Measurements from ENCODE around the gene CMTM7.
"Not testable (repeated sequence)": the region's sequence is repeated elsewhere in the genome, so short reads cannot be mapped to it uniquely, and the experiment has no call there.

The CMTM7 gene

DNA sequence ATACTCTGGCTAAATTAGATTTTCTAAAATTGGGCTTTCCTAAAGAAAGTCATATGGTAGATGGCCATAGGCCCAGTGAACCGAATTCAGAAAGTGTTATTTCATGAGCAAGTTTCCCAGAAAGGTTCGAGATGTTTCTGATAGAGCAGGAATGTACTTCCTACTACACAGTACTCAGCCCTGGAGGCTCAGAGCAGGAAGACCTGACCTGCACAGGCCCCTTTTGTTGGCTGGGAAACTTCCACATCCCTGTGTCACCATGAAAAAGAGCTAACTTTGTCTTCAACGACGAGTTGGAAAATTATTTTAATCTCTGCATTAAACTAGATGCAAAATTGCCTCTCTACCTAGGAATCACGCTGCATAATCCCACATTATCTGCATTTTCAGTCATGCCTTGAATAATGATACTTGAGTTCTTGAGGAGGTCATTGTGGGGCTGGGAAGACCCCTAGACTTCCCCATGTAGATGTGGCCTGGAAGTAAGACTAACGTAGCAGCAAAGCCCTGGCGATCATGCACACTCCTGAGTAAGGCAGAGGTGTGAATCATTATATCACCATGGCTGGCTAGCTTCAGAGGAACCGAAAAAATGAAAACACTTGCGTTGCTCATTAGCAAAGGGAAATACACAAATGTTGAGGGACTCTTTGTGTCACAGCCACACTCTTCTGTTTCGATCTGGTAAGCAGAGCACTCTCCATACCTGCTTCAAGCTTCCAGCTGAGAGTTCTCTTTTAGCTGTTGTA is 47.1 kb downstream of the CMTM7 start:
- no peak for DNase-seq

DNA sequence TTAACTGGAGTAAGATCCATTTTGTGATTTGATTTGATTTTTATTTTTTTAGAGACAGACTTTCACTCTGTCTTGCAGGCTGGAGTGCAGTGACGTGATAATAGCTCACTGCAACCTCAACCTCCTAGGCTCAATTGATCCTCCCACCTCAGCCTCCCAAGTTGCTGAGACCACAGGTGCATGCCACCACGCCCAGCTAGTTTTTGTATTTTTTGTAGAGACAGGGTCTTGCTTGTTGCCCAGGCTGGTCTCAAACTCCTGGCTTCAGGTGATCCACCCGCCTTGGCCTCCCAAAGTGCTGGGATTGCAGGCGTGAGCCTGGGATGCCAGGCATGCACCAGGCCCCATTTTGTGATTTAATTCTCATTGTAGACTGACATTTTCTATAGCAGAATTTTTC is 47.8 kb downstream of the CMTM7 start:
- DNase-seq, result not testable (repeated sequence)

DNA sequence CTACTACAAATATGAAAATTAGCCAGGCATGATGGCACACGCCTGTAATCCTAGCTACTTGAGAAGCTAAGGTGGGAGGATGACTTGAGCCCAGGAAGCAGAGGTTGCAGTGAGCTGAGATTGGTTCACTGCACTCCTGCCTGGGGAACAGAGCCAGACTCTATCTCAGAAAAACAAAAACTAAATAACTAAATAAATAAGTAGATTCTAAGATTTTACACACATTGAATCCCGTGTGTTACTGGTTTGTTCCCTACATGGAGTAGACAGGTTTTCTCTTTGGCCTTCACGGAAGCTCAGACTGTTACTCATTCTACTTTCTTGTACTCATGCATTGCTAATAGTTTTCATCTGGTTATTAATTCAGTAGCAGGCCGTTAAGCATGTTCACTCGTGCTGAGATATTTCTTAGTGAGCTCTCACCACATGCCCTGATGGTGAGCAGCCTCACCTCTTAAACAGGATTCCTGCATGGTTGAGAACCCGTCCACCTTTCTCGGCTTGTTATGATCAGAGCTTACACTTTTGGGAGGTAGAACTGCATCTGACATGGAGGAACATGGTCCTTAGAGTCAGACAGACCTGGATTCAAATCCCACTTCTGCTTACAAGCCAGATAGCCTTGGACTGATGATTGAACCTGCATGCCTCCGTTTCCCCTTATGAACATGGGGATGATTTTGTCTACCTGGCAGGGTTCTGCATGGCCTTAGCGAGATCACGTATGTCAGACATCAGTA is 49.1 kb downstream of the CMTM7 start:
- no peak for DNase-seq

DNA sequence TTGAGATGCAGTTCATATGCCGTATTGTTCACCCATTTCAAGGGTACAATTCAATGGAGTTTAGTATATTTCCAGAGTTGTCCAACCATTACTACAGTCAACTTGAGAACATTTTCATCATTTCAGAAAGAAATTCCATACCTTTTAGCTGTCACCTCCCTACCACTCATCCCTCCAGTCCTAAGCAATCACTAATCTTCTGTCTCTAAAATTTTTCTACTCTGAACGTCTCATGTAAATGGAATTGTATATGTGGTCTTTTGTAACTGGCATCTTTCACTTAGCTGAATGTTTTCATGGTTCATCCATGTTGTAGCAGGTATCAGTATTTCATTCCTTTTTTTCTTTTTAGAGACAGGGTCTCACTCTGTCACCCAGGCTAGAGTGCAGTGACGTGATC is 51.1 kb downstream of the CMTM7 start:
- no peak for DNase-seq

DNA sequence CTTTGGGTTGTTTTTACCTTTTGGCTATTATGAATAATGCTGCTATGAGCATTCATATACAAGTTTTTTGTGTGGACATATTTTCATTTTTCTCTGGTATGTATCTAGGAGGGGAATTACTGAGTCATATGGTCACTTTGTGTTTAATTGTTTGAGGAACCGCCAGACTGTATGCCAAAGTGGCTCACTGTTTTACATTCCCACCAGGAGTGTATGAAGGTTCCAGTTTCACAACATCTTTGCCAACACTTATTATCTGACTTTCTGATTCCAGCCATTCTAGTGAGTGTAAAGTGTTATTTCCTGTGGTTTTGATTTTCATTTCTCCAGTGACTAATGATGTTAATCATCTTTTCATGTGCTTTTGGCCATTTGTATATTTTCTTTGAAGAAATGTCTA is 51.8 kb downstream of the CMTM7 start:
- DNase-seq, result no peak

DNA sequence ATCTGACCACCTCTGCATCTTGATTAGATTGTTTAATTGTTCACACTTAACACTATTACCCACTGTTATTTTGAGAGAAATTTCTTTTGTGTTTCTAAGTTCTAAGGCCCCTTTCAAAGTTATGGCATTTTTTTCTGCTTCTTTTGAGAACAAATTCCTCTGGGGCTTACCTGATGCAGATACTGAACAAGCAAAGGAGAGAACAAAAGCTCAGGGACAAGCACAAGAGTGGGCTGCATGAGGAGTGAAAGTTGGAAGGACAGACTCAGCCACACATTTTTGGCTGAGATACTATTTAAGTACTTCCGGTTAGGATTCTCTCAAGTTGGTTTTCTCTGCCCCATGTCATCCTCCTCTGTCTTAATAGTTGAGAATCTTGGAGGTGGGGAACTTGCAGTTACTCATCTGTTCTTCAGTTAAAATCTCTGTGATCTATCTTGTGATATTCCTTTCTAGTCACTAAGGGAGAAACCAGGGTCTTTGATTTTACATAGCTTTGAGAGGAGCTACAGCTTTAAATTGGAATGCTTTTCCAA is 56.3 kb downstream of the CMTM7 start:
- DNase-seq, result no peak

DNA sequence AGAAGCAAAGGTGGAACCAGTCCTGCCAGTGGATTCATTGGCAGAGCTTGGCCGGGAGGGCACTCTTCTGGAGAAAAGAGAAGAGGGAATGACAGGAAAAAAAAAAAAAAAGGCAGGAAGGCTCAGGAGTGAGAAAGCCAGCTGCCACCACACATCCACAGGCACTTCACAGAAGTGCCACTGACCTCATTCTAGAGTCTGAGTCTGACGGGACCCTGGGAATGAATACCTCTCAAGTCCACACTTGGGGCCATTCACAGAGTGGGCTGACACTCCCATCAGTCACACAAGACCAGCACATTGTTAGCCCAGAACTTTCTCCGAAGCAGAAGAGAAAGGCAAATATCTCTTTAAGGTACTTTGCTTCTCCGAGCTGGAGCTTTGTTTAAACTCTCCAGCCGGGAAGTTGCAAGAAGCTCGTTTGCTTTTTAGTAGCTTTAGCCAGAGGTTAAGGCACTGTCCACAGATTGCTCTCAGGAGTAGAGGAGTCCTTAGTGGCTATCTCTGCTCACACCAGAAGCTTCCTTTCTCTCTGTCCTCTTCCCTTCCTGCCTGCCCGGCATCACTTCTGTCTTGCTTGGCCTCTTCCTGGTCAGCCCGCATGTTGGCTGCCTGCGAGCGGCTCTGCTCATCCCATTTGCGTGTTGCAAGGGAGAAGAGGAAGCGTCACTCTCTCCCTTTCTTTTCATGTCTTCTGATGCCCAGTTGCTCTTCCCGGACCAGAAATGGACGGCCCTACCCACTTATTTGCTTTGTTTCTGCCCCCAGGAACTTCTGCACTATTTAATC is 57.2 kb downstream of the CMTM7 start:
- DNase-seq, result peak; percentile 54

DNA sequence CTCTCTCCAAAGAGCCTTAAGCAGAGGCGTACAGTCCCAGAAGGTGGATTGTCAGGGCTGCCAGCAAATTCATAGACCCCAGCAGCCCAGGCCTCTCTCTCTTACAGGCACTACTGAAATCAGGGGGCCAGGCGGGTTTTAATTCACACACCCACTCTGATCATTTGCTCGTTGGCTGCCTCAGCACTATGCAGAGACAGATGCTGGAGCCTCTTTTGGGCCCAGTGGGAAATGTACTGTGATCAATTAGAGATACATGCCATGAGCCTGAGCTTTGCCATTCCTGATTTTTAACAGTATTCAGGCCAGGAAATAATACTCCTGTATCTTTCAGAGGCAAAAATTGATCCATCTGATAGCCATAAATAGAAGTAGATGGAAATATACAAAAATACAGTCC is 58.0 kb downstream of the CMTM7 start:
- DNase-seq, result no peak

DNA sequence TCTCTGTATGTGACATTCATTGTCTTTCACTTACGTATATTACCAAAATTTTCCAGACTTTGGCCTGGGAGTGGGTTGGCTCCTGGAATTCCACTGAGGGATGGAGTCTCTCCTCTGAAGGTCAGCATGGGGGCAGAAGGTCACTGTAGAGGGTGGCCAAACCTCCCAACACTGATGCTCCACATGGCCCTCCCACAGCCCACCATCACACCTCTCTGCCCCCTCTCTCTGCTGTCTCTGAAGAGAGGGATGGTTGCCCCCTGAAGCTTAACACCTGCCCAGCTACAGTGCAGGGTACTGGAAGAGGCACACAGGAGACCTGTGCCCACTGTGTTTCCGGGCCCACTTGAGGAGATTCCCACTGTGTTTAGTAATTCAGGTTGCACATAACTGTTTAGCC is 58.8 kb downstream of the CMTM7 start:
- no peak for DNase-seq

DNA sequence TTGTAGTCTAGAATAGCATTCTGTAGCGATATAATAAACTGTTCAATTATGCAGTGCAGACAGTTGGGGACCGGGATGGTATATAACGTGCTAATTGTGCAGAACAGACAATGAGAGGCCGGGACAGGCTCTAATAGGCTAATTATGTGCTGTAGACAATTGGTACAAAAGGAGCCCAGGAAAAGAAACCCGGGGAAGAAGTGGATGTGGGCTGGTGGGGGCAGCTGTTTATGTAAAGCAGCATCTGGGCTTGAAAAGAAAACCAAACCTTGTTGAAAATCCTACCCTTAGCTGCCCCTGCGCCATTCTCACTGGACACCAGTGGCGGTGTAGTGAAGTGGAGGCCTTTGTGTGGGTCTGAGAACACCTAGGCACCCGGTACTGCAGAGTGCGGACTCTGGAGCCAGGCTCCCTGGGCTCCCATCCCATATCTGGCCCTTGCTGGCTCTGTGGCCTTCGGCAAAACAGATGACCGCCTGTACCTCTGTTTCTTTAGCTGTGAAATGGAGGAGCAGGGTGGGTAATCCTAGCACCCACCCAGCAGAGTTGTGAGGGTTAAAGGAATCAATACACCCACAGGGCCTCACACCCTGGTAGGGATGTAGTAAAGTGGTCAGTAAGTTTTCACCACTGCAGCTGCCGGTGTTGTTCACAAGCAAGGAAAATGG is 59.5 kb downstream of the CMTM7 start:
- DNase-seq, result peak; percentile 56

DNA sequence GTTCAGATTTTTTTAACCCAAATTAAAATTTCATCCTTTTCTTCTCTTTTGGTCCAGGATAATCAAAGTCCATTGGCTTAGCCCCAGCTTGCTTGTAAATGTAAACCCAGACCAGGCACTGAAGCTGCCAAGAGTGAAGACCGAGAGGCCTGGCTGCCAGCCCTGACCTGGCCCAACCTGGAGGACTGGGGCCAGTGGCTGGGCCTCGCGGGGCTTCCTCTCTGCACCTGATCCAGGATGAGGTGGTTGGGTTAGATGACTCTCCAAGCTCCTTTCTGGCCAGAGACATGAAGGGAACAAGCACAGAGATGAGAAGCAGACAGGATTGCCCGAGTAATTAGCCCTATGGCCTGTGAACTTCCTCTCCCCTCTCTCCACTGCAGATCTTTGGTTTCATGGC is 60.4 kb downstream of the CMTM7 start:
- no peak for DNase-seq

DNA sequence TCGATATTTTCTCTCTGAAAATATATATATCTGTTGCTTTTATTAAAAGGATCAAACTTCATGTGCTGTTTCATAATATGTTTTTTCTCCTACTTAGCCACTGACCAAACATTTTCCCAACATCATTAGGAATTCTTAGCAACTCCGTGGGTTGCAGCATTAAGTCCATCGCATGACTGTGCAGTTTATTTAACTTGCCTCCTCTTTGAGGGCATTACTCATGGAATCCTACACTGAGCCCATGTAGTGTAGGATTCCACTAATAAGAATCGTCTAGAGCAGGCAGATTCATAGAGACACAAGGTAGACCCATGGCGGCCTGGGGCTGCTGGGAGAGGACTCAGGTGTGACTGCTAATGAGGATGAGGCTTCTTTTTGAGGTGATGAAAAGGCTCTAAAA is 61.7 kb downstream of the CMTM7 start:
- DNase-seq, result no peak

DNA sequence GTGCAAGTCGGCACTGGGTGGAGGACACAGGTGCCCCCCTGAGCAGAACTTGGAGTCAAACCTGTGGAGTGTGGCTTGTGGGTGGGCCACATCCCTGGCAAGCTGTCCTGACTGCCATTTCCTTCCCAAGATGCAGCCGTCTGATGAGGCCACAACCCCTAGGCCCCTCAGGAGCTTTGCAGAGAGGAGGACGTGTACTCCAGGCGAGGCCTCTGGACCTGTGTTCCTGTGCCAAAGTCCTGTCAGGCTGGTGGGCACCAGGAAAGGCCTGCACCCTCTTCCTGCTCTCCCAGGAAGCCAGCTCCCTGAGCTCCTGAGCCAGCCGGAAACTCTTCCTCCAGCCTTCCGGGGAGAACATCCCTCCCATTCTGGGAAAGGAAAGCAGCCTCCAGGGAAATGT is 62.5 kb downstream of the CMTM7 start:
- no peak for DNase-seq

DNA sequence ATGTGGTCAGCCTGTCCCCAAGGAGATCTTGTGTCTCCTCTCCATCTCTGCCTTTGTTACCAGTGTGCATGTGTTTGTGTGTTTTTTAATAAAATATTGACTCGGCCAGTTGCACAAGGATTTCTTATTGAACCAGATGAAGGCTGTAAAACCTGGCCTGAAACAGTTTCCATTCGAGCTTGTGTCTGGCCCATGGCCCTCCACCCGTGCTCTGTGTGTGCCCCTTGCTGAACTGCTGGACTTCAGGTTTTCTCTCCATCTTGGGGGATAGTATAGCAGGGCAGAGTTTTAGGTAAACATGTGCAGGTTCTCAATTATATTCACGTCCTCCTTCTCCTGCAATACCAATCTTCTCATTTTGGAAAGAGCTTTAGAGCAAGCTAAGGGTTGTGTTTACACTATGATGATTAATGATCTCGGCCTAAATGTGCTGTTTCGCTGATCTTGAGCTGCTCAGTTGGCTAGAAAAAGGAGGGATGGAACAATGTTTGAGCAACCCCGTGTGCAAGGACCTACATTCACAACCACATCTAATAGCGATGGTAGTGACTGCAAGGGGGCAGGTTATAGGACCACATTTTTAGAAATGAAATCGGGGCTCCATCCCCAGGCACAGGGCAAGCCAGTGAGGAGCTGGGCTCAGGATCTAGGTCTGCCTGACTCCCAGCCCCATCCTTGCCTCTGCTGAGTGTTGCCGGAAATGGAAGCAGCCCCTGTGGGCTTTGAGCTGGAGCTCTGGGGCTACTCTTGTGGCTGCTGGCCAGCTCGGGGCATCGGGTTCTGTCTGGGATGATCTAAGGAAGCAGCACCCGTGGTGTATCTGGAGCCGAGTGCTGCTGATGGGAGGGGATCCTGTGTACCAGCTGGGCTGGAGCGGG is 63.3 kb downstream of the CMTM7 start:
- no peak for DNase-seq

DNA sequence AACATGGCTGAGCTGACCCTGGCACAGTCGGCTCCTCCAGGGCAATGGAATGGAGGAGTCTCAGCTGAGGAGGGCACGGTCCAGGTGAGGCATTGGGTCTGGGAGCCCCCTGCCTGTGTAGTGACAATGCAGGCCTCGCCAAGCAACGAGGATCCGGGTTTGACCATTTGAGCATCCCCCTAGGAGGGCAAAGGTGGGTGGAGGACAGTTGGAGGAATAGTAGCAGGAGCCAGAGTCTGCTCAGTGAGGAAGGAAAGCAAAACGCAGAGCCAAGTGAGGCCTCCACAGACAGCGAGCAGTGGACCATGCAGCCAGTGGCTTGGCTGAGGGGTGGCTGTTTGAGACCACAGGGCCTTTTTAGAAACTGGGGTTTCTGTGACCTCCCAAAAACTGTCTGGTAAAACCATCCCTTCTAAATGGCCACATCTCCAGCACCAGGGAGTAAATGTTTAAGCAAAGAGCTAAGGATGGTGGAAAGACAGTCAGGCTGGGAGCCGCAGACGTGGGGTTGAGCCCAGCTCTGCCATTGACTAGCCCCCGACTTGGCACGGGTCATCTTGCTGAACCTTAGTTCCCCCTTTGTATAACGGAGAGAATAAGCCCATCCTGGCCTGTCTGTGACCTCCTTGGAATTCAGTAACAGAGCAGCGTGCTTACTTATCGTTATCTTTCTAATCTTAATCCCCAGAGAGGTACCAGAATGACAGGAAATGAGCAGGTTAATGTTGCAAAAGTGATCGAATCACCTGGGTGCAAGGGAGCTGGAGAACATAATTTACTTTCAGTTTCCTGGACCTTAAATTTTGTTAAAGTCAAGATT is 64.2 kb downstream of the CMTM7 start:
- no peak for DNase-seq

DNA sequence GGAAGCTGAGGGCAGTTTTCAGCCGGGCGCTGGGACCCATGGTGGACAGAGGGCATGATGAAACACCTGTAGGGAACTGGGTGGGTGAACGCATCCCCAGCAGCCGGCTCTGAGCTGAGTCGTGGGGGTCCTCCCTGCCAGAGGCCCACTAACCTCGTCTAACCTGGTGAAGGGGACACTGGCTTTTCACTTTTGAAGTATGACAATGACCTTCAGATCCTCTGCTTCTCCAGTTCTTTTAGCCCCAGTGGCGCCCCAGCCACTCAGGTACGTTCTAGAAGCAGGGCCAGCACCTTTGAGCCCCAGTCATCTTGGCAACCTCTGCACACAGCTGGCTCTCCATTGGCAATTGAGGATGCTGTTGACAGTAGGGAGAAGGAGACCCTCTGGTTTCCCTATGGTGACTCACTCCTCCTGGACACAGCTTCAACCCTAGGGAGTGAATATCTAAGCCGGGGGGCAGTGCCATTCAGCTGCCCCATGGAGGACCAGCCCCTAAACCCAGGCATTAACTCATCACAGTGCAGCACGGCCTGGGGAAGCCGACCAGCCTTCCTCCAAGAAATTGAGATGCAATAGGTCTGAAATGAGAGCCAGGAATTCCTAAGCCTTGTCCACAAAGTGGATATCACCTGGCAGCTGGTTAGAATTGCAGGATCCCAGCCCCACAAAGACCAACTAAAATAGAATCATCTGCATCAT is 64.9 kb downstream of the CMTM7 start:
- DNase-seq, result no peak

DNA sequence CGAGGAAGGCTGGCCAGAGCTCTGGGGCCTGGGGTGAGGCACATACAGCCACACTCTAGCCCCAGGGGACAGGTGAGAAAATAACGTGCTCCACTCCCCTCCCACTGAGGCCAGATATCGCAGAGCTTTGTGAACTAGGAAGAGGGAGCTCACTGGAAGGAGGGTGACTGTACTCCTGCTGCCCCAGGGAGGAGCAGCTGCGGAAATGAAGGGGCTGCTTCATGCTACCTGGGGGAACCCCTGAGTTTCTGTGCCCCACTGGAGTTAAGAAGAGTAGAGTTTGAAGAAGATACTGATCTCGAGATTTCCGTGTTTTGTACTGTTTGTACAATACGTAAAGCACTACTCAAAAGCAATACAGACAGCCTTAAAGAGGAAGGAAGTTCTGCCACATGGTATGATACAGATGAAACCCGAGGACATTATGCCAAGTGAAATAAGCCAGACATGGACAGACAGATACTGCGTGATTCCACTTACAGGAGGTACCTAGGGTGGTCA is 66.4 kb downstream of the CMTM7 start:
- DNase-seq, result no peak

DNA sequence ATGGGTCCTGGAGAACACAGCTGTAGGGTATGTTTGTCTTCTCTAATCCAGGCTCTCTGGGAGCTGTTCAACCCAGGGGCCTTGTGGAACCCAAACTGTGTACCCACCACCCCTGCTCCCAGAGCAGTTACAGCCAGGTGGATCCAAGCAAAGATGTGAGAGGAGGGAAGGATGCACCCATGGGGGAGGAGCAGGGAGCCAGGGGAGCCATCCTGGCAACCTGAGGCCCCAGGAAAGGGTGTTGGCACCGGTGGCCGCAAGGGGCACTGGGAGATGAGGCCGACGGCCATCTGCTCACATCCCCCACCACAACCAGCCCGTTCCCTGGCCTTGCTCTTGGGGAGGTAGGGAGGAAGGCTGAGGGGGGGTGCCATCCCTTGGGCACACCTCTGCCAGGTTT is 67.8 kb downstream of the CMTM7 start:
- no peak for DNase-seq

DNA sequence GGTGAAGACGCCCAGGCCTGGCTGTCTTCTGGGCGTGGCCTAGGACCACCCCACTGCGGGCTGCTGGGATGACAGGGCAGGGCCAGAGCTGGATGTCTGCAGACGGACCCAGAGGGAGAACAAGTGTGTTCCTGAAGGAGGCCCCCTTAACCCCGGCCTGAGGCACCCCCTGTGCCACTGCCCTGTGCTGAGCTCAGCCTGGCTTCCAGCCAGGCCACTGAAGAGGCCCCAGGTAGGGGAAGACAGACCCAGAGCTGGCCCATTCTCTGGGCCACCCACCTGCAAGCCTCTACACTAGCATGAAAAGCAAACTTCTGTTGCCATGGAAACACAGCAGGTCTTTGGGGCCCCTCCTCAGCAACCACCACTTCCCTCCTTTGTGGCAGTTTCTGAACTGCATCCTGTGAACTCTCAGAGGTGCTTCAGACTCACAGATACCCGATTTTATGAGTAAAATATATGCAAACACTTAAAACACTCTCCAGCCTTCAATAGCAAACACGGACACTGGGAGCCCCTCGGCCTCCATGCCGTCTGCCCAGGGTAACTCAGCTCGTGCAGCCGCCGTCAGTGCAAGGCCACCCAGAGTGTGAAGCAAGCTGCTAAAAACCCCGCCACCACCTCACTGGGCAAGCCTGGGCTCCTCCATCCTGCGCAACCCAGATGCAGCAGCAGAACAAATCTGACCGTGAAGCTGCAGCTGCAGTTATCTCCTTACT is 68.5 kb downstream of the CMTM7 start:
- DNase-seq, result peak; percentile 84

Measured in retina (tissue), 1 donor.